ENCODE data around the gene BRF1.

- TF ChIP-seq CTCF (IDR thresholded peaks at IDR 0.05): no peak
- no peak for TF ChIP-seq POLR2A (IDR thresholded peaks at IDR 0.05)
Measured at GRCh38 chr14:105218611-105219010, 82.2 kb downstream of the BRF1 start.

All from testis (tissue), 2 donors.